Peyer's patch (tissue), 4 donors: ENCODE results near the gene GABPB1.

Source experiments
- POLR2A ChIP-seq, 2 donors: fragments of 450-650 bp; IDR thresholded peaks; one replicate each; pipeline ENCODE4 v1.5.1; 2017; ENCODE audit warnings: antibody characterized with exemption in 2 of 2, mild to moderate bottlenecking in 2 of 2, moderate library complexity in 2 of 2
- TF ChIP-seq, protein P1 (sequence below), 6 experiments: fragments of 450-650 bp in 4 of 6; fragments of 200-600 bp in 2 of 6; sonication (generic) in 1 of 6; IDR thresholded peaks; one replicate each; pipeline ENCODE4 v1.5.1; 2017 to 2019; ENCODE audit warnings: antibody characterized with exemption in 6 of 6, mild to moderate bottlenecking in 3 of 6, moderate library complexity in 1 of 6

DNA sequence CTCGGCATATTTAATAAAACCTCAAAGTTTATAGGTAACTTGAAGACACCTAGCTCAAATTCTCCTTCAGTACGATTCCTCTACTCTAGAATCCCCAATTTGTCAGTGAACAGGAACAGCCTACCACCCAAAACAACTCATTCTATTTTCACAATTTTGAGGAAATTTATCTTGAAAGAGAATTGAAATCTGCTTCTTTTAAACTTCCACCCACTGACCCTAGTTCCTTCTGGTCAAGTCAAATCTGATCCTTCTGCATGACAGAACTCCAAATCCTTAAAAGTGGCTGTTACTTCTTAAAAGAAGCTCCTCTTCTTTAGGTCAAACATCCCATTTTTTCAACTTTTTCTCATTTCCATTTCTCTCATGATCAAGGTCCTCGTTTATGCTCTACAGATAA, 4.4 kb downstream of the GABPB1 start:
- TF ChIP-seq, protein P1, sequence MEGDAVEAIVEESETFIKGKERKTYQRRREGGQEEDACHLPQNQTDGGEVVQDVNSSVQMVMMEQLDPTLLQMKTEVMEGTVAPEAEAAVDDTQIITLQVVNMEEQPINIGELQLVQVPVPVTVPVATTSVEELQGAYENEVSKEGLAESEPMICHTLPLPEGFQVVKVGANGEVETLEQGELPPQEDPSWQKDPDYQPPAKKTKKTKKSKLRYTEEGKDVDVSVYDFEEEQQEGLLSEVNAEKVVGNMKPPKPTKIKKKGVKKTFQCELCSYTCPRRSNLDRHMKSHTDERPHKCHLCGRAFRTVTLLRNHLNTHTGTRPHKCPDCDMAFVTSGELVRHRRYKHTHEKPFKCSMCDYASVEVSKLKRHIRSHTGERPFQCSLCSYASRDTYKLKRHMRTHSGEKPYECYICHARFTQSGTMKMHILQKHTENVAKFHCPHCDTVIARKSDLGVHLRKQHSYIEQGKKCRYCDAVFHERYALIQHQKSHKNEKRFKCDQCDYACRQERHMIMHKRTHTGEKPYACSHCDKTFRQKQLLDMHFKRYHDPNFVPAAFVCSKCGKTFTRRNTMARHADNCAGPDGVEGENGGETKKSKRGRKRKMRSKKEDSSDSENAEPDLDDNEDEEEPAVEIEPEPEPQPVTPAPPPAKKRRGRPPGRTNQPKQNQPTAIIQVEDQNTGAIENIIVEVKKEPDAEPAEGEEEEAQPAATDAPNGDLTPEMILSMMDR (IDR thresholded peaks at IDR 0.05), result no peak
- TF ChIP-seq POLR2A (IDR thresholded peaks at IDR 0.05), result no peak
